Neutrophil (primary cell): Measurements from ENCODE around the gene ITGB1.

Experiments
- H3K27ac ChIP-seq: fragments of 200-600 bp; sonication (generic); 2 replicates; pipeline ENCODE4 v1.5.1; 2016; ENCODE audit warnings: mild to moderate bottlenecking, moderate library complexity
- H3K27me3 ChIP-seq: fragments of 200-600 bp; sonication (generic); 2 replicates; pipeline ENCODE4 v1.6.0; 2016; ENCODE audit warnings: mild to moderate bottlenecking
- H3K36me3 ChIP-seq: fragments of 200-600 bp; sonication (generic); 2 replicates; pipeline ENCODE4 v1.5.1; 2017
- H3K4me1 ChIP-seq, 2 experiments: fragments of 200-600 bp in 1 of 2; sonication (generic) in 1 of 2; 1 replicate in 1 of 2; 2 replicates in 1 of 2; pipeline versions ENCODE4 v1.5.1 to v1.6.1; 2013 to 2016; ENCODE audit warnings: low read depth in 1 of 2, low read length in 1 of 2, mild to moderate bottlenecking in 1 of 2, moderate library complexity in 1 of 2; ENCODE audit not compliant: control insufficient read depth in 1 of 2, insufficient read depth in 1 of 2
- H3K4me3 ChIP-seq, 2 experiments: fragments of 200-600 bp in 1 of 2; sonication (generic) in 1 of 2; 1 replicate in 1 of 2; 2 replicates in 1 of 2; pipeline ENCODE4 v1.5.1; 2013 to 2016; ENCODE audit warnings: low read depth in 1 of 2, low read length in 1 of 2, mild to moderate bottlenecking in 1 of 2, moderate library complexity in 1 of 2
- H3K9me3 ChIP-seq: fragments of 200-600 bp; sonication (generic); 2 replicates; pipeline ENCODE4 v1.5.1; 2016
- CTCF ChIP-seq: fragments of 200-600 bp; sonication (generic); IDR thresholded peaks from 2 replicates; pipeline ENCODE4 v1.5.1; 2016; ENCODE audit warnings: antibody characterized with exemption

The ITGB1 gene

GRCh38 chr10:32888161-32888927 is 69.7 kb downstream of the ITGB1 start:
- no peaks in the 10 kb centered on the region for H3K4me1 ChIP-seq
- no peaks in the 10 kb centered on the region for H3K36me3 ChIP-seq
- H3K27ac ChIP-seq = no peak overlapping the region
- TF ChIP-seq CTCF = no peak
- no peaks in the 10 kb centered on the region for H3K27me3 ChIP-seq
- H3K9me3 ChIP-seq = no peaks in the 10 kb centered on the region
- H3K4me3 ChIP-seq = no peak overlapping the region

- no peak overlapping the region for H3K27ac ChIP-seq
- H3K4me3 ChIP-seq = no peak overlapping the region
- no peaks in the 10 kb centered on the region for H3K27me3 ChIP-seq
- no peak for TF ChIP-seq CTCF
- no peaks in the 10 kb centered on the region for H3K9me3 ChIP-seq
- H3K4me1 ChIP-seq = no peaks in the 10 kb centered on the region
- no peaks in the 10 kb centered on the region for H3K36me3 ChIP-seq
These were observed 70.5 kb downstream of the ITGB1 start for GRCh38 chr10:32887481-32887880.

DNA sequence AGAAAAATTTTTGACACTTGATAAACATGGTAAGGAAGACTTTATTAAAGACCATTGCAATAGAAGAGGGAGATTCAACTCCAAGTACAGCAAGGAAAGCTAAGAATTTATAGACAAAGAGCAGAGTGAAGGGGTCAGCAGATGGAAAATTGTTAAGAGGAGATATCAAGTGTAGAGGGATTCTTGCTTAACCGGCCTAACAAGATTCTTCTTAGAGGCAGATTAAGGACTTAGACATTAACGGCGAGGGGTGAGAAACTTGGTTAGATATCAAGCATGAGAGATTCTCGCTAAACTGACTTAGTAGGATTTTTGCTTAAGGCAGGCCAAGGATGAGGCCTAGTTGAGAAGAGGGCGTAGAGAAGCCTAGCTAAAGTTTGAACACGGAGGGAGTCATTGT is 76.0 kb downstream of the ITGB1 start:
- H3K27ac ChIP-seq = no peak overlapping the region
- no peaks in the 10 kb centered on the region for H3K36me3 ChIP-seq
- no peaks in the 10 kb centered on the region for H3K9me3 ChIP-seq
- H3K4me3 ChIP-seq = no peak overlapping the region
- no peak for TF ChIP-seq CTCF
- no peaks in the 10 kb centered on the region for H3K27me3 ChIP-seq
- H3K4me1 ChIP-seq = no peaks in the 10 kb centered on the region

GRCh38 chr10:32878646-32879045 is 79.4 kb downstream of the ITGB1 start:
- no peaks in the 10 kb centered on the region for H3K4me1 ChIP-seq
- H3K27me3 ChIP-seq = no peaks in the 10 kb centered on the region
- TF ChIP-seq CTCF = no peak
- no peak overlapping the region for H3K4me3 ChIP-seq
- H3K27ac ChIP-seq = no peak overlapping the region
- H3K36me3 ChIP-seq = no peaks in the 10 kb centered on the region
- no peaks in the 10 kb centered on the region for H3K9me3 ChIP-seq

DNA sequence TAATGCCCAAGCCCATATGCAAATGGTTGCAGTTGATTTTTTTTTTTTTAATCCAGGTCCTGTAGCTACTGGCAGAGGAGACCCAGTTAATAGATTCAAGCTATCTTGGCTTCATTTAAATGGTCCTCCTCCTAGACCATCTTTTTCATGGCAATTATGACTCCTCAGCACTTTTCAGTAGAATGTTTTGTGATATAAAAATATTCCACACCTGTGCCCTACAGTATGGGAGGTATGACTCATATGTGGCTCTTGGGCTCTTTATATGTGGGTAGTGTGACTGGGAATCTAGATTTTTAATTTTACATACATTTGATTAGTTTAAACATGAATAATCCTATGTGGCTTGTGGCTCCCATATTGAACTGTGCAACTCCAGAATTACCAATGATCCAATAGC is 80.1 kb downstream of the ITGB1 start:
- TF ChIP-seq CTCF = no peak
- Histone ChIP-seq H3K4me3 (no peak overlapping the region), H3K27me3 (no peaks in the 10 kb centered on the region), H3K27ac (no peak overlapping the region), H3K9me3 (no peaks in the 10 kb centered on the region), H3K4me1 (no peaks in the 10 kb centered on the region), H3K36me3 (no peaks in the 10 kb centered on the region)
